Heart right ventricle (tissue), 16 donors: ENCODE data around the gene FAM114A2. TPM values are rescaled to one million over a fixed set of nuclear protein-coding genes. Genes with fewer than 3 reads are reported as not detected.
A peak's percentile ranks its signal among the peaks of the same experiment; 100 is the strongest.

Experiments used
- ATAC-seq, 8 donors: fragments of 200-7000 bp; cut with Tn5 transposase; one replicate each; pipeline ENCODE4 v1.9.1; 2020; ENCODE audit warnings: mild to moderate bottlenecking in 8 of 8, moderate library complexity in 8 of 8, moderate number of reproducible peaks in 1 of 8
- DNase-seq, 2 donors: peaks; one replicate each; pipeline ENCODE4 v3.0.0-alpha.2; 2020
- H3K27ac ChIP-seq, 10 donors: fragments of 200-600 bp; sonication (generic) in 2 of 10; one replicate each; pipeline versions ENCODE4 v1.5.0 to v1.8.0; 2020 to 2022; ENCODE audit warnings: mild to moderate bottlenecking in 3 of 10
- H3K27me3 ChIP-seq, 7 donors: fragments of 200-600 bp; one replicate each; pipeline ENCODE4 v1.8.0; 2021 to 2022; ENCODE audit warnings: mild to moderate bottlenecking in 2 of 7
- H3K36me3 ChIP-seq, 9 donors: fragments of 200-600 bp; sonication (generic) in 1 of 9; one replicate each; pipeline versions ENCODE4 v1.5.0 to v1.8.0; 2020 to 2022; ENCODE audit warnings: mild to moderate bottlenecking in 2 of 9
- H3K4me1 ChIP-seq, 9 donors: fragments of 200-600 bp; sonication (generic) in 1 of 9; one replicate each; pipeline versions ENCODE4 v1.5.0 to v1.8.0; 2020 to 2022; ENCODE audit warnings: mild to moderate bottlenecking in 4 of 9
- H3K4me3 ChIP-seq, 10 donors: fragments of 200-600 bp; sonication (generic) in 2 of 10; one replicate each; pipeline versions ENCODE4 v1.5.0 to v1.8.0; 2020 to 2022; ENCODE audit warnings: mild to moderate bottlenecking in 7 of 10, moderate library complexity in 2 of 10
- H3K9me3 ChIP-seq, 11 donors: fragments of 200-600 bp in 10 of 11; sonication (generic) in 2 of 11; one replicate each; pipeline versions ENCODE4 v1.5.0 to v1.8.0; 2013 to 2022; ENCODE audit warnings: mild to moderate bottlenecking in 2 of 11, control low read depth in 1 of 11, moderate library complexity in 1 of 11
- WGBS, 2 donors: extraction: QIAGEN DNeasy Blood & Tissue Kit; methylation state at CpG; one replicate each; pipeline ENCODE4 v1.1.7; 2013; ENCODE audit warnings: inconsistent platforms in 1 of 2; 5-methylcytosine and 5-hydroxymethylcytosine counted together
- intact Hi-C, 10 donors: fragments of 100-400 bp; cut with DNase I; formaldehyde crosslinking; loops; one replicate each; pipeline versions ENCODE4 v1.11.1 to v1.14.2; 2022
- polyA plus RNA-seq, 2 donors: library from polyadenylated mRNA; stranded (reverse); fragments of 200-250 nt; gene quantifications; one replicate each; pipeline ENCODE4 v1.2.3, GENCODE V29; 2013
- total RNA-seq, 10 donors: library from RNA; stranded (reverse); fragmentation: NEBNext Ultra II Directional in 3 of 10; extraction: Animal tissue kit (Norgen Biotek cat#: 25700) in 3 of 10; gene quantifications; one replicate each; pipeline versions ENCODE4 v1.2.1 to v1.2.4, GENCODE V29; 2021 to 2023
- TF ChIP-seq, protein P1 (sequence below), 9 donors: fragments of 200-600 bp; sonication (generic) in 2 of 9; IDR thresholded peaks; one replicate each; pipeline versions ENCODE4 v1.5.0 to v1.8.0; 2021 to 2022; ENCODE audit warnings: antibody characterized with exemption in 9 of 9, mild to moderate bottlenecking in 5 of 9, moderate library complexity in 1 of 9
- donor health status: Arrhythmogenic right ventricular cardiomyopathy.
- donor health status: ischemic (EF 13 %, LVEDD 7.1; RV severe dilation, severe dysfunction).
- donor health status: healthy with polysubstance abuse.
- donor health status: DM: no; HTN: yes; CAD: no.
- donor health status: DM: no; HTN: no; CAD: no.
- donor health status: ischemic (EF 25% LVEDD 6.9; RV normal size, moderate dysfunction).
- donor health status: ischemic (EF 25% LVEDD 5.7; RV mildly dilated, moderate dysfunction).
- donor health status: healthy.
- donor health status: DM: yes; HTN: yes; CAD: no.
- donor health status: Ischemic cardiomyopathy.
- donor health status: ischemic (EF 35%, LVEDD 5.7; RV mildly dilated, moderate dysfunction).
- donor health status: nonischemic (EF 11% LVEDD 7.7; RV severe dilation, severe dysfunction).
- donor health status: DM: yes; HTN: yes; CAD: no.
- donor health status: PGD.
- donor health status: ischemic (EF 29% LVEDD 5.4; RV normal size, mild dysfunction).
- donor health status: nonischemic (EF 23%, LVEDD 6.1; RV moderate dilation, normal function).

The FAM114A2 gene
- total and polyA plus RNA-seq, 12 donors = 7.8 to 47.5 (median 35.4) TPM

GRCh38 chr5:153968761-153969562, 69.7 kb downstream of the FAM114A2 start:
- no peak for DNase-seq
- Histone ChIP-seq H3K36me3 (no peaks in the 10 kb centered on the region), H3K4me3 (no peak overlapping the region), H3K27ac (no peak overlapping the region), H3K9me3 (no peaks in the 10 kb centered on the region), H3K27me3 (peaks cover 0 to 11% (median 0%) of the 10 kb centered on the region in 7 donors), H3K4me1 (no peaks in the 10 kb centered on the region)
- intact Hi-C loops = loop anchor here in 7 of 10 donors (1.0 to 10.0 kb wide), 5 partner anchors 470 to 1437 kb away; no protein-coding TSS in a partner anchor
- TF ChIP-seq, protein P1, sequence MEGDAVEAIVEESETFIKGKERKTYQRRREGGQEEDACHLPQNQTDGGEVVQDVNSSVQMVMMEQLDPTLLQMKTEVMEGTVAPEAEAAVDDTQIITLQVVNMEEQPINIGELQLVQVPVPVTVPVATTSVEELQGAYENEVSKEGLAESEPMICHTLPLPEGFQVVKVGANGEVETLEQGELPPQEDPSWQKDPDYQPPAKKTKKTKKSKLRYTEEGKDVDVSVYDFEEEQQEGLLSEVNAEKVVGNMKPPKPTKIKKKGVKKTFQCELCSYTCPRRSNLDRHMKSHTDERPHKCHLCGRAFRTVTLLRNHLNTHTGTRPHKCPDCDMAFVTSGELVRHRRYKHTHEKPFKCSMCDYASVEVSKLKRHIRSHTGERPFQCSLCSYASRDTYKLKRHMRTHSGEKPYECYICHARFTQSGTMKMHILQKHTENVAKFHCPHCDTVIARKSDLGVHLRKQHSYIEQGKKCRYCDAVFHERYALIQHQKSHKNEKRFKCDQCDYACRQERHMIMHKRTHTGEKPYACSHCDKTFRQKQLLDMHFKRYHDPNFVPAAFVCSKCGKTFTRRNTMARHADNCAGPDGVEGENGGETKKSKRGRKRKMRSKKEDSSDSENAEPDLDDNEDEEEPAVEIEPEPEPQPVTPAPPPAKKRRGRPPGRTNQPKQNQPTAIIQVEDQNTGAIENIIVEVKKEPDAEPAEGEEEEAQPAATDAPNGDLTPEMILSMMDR (IDR thresholded peaks at IDR 0.05) = no peak
- WGBS, 2 donors = 74 to 79% methylated on average over 10 of the region's 10 CpGs
- no peak for ATAC-seq

DNA sequence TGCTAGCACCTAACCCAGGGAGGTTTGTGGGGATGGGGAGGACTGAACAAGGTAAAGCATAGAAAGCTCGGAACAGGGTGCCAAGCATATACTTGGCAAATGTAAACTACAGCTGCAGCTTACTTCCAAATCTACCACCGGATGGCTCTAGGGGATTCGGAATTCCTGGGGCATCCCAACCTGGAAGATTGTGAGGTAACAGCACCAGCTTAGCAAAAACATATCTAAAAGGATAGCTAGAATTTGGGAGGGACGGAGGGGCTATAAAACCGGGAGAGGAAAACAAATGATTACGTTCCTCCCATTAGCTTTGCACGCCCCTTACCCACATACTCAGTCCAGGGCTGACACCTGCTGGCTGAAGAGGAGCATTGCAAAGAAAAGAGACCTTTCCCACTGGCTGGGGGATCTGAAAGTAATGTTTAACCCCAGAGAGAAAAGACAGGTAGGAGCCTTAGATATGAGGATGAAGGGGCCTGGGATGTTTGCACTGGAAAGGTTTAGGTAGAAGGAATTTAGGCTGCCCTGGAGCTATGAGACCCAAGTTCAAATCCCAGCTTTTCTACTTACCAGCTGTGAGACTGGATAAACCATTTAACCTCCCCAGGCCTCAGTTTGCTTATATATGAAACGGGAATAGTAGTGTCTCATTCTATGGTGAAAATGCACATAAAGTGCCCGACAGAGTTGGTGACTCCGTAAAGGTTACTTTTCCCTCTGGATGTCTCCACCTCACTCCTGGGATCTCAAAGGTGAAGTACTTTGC, 73.6 kb downstream of the FAM114A2 start:
- intact Hi-C loops = loop anchor here (1.0 to 10.0 kb wide), 8 partner anchors 467 to 1433 kb away; no protein-coding TSS in a partner anchor
- Histone ChIP-seq H3K27ac (no peak overlapping the region), H3K27me3 (peaks cover 0 to 11% (median 0%) of the 10 kb centered on the region in 7 donors), H3K36me3 (no peaks in the 10 kb centered on the region), H3K4me1 (no peaks in the 10 kb centered on the region), H3K9me3 (no peaks in the 10 kb centered on the region), H3K4me3 (peak overlapping the region in 2 of 10 donors; percentile 15 to 19)
- peak; percentile 55 to 86 (median 78) for ATAC-seq
- peak; percentile 20 to 35 for DNase-seq
- WGBS, 2 donors = 27 to 28% methylated on average over 10 of the region's 10 CpGs
- TF ChIP-seq, protein P1 (IDR thresholded peaks at IDR 0.05) = peak; percentile 67 to 95 (median 86)

- peak in 1 of 8 donors; percentile 10 for ATAC-seq
- Histone ChIP-seq H3K36me3 (no peaks in the 10 kb centered on the region), H3K4me1 (no peaks in the 10 kb centered on the region), H3K4me3 (no peak overlapping the region), H3K9me3 (no peaks in the 10 kb centered on the region), H3K27me3 (peaks cover 0 to 11% (median 0%) of the 10 kb centered on the region in 7 donors), H3K27ac (no peak overlapping the region)
- TF ChIP-seq, protein P1 (IDR thresholded peaks at IDR 0.05) = no peak
- DNase-seq = no peak
- 78 to 80% methylated on average over 17 of the region's 17 CpGs for WGBS, 2 donors
- intact Hi-C loops = loop anchor here (2.0 to 10.0 kb wide), 5 partner anchors 467 to 1432 kb away; no protein-coding TSS in a partner anchor
These were observed 74.4 kb downstream of the FAM114A2 start for GRCh38 chr5:153964191-153964879.
